Caco-2 (cell line): ENCODE results near the gene DUXA. TPM values are rescaled to one million over a fixed set of nuclear protein-coding genes. Genes with fewer than 3 reads are reported as not detected.

Source experiments
- BruUV-seq: library from RNA; stranded (reverse); fragments of 400-500 nt; replicated peaks from 2 replicates; lab custom pipeline; 2021; lab: Mats Ljungman, UMichigan
- CTCF ChIA-PET: fragments of 300-600 bp; sonication (Branson Sonifier 250); formaldehyde crosslinking; loops from one replicate; lab custom pipeline; 2022; ENCODE audit warnings: antibody characterized with exemption; lab: Charles Lee
- POLR2A ChIA-PET: fragments of 300-600 bp; sonication (Branson Sonifier 250); formaldehyde crosslinking; loops from one replicate; lab custom pipeline; 2022; ENCODE audit warnings: antibody characterized with exemption; lab: Charles Lee
- DNase-seq, 2 experiments: peaks; one replicate each; pipeline versions ENCODE4 v3.0.0 to v3.0.0-alpha.2; 2020 to 2022
- H3K27me3 ChIP-seq: replicated peaks from 2 replicates; pipeline ENCODE4 v1.6.0; 2011; ENCODE audit warnings: low read length; ENCODE audit not compliant: control insufficient read depth, insufficient read depth
- H3K36me3 ChIP-seq: 2 replicates; pipeline ENCODE4 v1.5.1; 2011; ENCODE audit warnings: low read length; ENCODE audit not compliant: control insufficient read depth, insufficient read depth
- H3K4me1 ChIP-seq: fragments of 250-450 bp; sonication (Bioruptor Pico); 2 replicates; pipeline ENCODE4 v1.5.1; 2020; ENCODE audit warnings: mild to moderate bottlenecking
- H3K4me3 ChIP-seq: 2 replicates; pipeline ENCODE4 v1.5.1; 2011; ENCODE audit warnings: low read depth, mild to moderate bottlenecking, control low read depth, low read length
- H3K9me3 ChIP-seq: fragments of 250-450 bp; sonication (Bioruptor Pico); 2 replicates; pipeline ENCODE4 v1.5.1; 2020; ENCODE audit warnings: mild to moderate bottlenecking, moderate library complexity
- H3K27ac Mint-ChIP-seq: one replicate; pipeline ENCODE4 v1.8.0; 2022; ENCODE audit warnings: mixed read lengths; ENCODE audit not compliant: unreplicated experiment
- H3K27me3 Mint-ChIP-seq: one replicate; pipeline ENCODE4 v1.8.0; 2022; ENCODE audit warnings: mixed read lengths; ENCODE audit not compliant: insufficient read depth, unreplicated experiment
- H3K36me3 Mint-ChIP-seq: one replicate; pipeline ENCODE4 v1.8.0; 2022; ENCODE audit warnings: mild to moderate bottlenecking, mixed read lengths; ENCODE audit not compliant: insufficient read depth, unreplicated experiment
- H3K4me1 Mint-ChIP-seq: one replicate; pipeline ENCODE4 v1.8.0; 2022; ENCODE audit warnings: low read depth, mixed read lengths; ENCODE audit not compliant: unreplicated experiment
- H3K4me3 Mint-ChIP-seq: one replicate; pipeline ENCODE4 v1.8.0; 2022; ENCODE audit warnings: mild to moderate bottlenecking, moderate library complexity, mixed read lengths; ENCODE audit not compliant: unreplicated experiment
- H3K9me3 Mint-ChIP-seq: one replicate; pipeline ENCODE4 v1.8.0; 2022; ENCODE audit warnings: mixed read lengths; ENCODE audit not compliant: unreplicated experiment
- intact Hi-C: fragments of 100-400 bp; cut with micrococcal nuclease; formaldehyde crosslinking; loops from one replicate; pipeline ENCODE4 v1.10.0; 2022; ENCODE audit not compliant: unreplicated experiment
- total RNA-seq: library from RNA; stranded (reverse); gene quantifications from 2 replicates; pipeline ENCODE4 v1.2.3, GENCODE V29; 2022
- TF ChIP-seq, protein P1 (sequence below), 2 experiments: fragments of 200-600 bp in 1 of 2; IDR thresholded peaks; 1 replicate in 1 of 2; 2 replicates in 1 of 2; pipeline versions ENCODE4 v1.5.1 to v1.8.0; 2011 to 2022; ENCODE audit warnings: antibody characterized with exemption in 1 of 2, control low read depth in 1 of 2, inconsistent platforms in 1 of 2, low read depth in 1 of 2, low read length in 1 of 2, mild to moderate bottlenecking in 1 of 2, moderate library complexity in 1 of 2; ENCODE audit not compliant: insufficient read depth in 1 of 2, severe bottlenecking in 1 of 2, unreplicated experiment in 1 of 2

Gene DUXA
- total RNA-seq, 1 experiment from 2014 or later, result not detected

DNA sequence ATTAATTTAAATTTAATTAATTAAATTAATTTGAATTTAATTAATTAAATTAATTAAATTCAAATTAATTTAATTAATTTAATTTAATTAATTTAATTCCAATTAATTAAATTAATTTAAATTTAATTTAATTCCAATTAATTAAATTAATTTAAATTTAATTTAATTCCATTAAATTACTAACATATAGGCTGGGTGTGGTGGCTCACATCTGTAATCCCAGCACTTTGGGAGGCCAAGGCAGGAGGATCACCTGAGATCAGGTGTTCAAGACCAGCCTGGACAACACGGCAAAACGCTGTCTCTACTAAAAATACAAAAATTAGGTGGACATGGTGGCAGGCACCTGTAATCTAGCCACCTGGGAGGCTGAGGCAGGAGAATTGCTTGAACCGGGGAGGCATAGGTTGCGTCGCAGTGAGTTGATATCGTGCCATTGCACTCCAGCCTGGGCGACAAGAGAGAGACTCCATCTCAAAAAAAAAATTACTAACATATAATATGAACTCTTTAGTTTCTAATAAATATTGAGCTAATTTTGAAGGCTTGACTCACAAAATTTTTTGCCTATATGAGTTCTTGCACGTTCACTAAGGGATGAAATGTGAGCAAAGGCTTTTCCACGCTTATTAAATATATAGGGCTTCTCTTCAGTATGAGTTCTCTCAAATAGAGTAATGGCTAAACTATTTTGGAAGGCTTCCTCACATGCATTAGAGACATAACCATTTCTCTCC lies 56.5 kb downstream of the DUXA start:
- H3K4me3 ChIP-seq, result no peak overlapping the region
- no peak overlapping the region for H3K27ac Mint-ChIP-seq
- no peaks in the 10 kb centered on the region for H3K4me1 ChIP-seq
- no peak overlapping the region for H3K4me3 Mint-ChIP-seq
- ChIA-PET POLR2A (no interaction called here), CTCF (no interaction called here)
- H3K9me3 ChIP-seq, result peaks cover 26% of the 10 kb centered on the region
- H3K36me3 ChIP-seq, result no peaks in the 10 kb centered on the region
- no peaks in the 10 kb centered on the region for H3K36me3 Mint-ChIP-seq
- peaks cover 42% of the 10 kb centered on the region for H3K9me3 Mint-ChIP-seq
- H3K27me3 ChIP-seq, result no peaks in the 10 kb centered on the region
- no TSS peak for BruUV-seq
- no peak for DNase-seq
- TF ChIP-seq, protein P1, sequence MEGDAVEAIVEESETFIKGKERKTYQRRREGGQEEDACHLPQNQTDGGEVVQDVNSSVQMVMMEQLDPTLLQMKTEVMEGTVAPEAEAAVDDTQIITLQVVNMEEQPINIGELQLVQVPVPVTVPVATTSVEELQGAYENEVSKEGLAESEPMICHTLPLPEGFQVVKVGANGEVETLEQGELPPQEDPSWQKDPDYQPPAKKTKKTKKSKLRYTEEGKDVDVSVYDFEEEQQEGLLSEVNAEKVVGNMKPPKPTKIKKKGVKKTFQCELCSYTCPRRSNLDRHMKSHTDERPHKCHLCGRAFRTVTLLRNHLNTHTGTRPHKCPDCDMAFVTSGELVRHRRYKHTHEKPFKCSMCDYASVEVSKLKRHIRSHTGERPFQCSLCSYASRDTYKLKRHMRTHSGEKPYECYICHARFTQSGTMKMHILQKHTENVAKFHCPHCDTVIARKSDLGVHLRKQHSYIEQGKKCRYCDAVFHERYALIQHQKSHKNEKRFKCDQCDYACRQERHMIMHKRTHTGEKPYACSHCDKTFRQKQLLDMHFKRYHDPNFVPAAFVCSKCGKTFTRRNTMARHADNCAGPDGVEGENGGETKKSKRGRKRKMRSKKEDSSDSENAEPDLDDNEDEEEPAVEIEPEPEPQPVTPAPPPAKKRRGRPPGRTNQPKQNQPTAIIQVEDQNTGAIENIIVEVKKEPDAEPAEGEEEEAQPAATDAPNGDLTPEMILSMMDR (IDR thresholded peaks at IDR 0.05; ENCODE audit: insufficient read depth in 1 of 2, low read depth in 1 of 2, low read length in 1 of 2, severe bottlenecking in 1 of 2, unreplicated experiment in 1 of 2), result no peak
- intact Hi-C loops, result no loop called here
- H3K27me3 Mint-ChIP-seq, result no peaks in the 10 kb centered on the region
- no peaks in the 10 kb centered on the region for H3K4me1 Mint-ChIP-seq

DNA sequence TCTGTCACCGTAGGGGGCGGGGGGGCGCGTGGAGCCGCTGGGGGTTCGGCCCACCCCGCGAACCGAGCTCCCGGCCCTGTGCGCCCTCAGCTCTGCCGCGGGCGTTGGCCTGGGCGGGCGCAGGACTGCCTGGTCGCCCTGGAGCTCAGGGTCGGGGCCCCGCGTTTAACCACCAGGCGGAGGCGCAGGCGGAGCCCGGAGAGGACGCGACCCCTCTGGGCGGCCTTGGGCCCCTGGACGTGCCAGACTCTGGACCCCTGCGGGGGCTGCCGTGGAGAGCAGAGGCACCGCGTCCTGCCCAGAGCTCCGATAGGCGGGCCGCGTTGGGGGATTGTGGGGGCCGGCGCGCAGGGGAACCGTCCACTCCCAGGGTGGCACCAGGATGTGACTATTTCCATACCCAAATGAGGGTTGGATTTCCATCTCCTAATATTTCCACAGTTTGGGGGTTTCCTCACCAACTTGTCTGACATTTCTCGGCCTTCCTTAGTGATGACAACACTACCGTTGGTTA lies 60.5 kb downstream of the DUXA start:
- peaks cover 25% of the 10 kb centered on the region for H3K9me3 Mint-ChIP-seq
- H3K27ac Mint-ChIP-seq, result no peak overlapping the region
- H3K4me3 Mint-ChIP-seq, result no peak overlapping the region
- no peak for DNase-seq
- H3K36me3 Mint-ChIP-seq, result no peaks in the 10 kb centered on the region
- Histone ChIP-seq H3K9me3 (peaks cover 33% of the 10 kb centered on the region), H3K4me1 (no peaks in the 10 kb centered on the region), H3K36me3 (no peaks in the 10 kb centered on the region), H3K27me3 (no peaks in the 10 kb centered on the region), H3K4me3 (no peak overlapping the region)
- TF ChIP-seq, protein P1 (IDR thresholded peaks at IDR 0.05; ENCODE audit: insufficient read depth in 1 of 2, low read depth in 1 of 2, low read length in 1 of 2, severe bottlenecking in 1 of 2, unreplicated experiment in 1 of 2), result no peak
- H3K27me3 Mint-ChIP-seq, result no peaks in the 10 kb centered on the region
- intact Hi-C loops, result no loop called here
- CTCF ChIA-PET, result no interaction called here
- POLR2A ChIA-PET, result no interaction called here
- no TSS peak for BruUV-seq
- no peaks in the 10 kb centered on the region for H3K4me1 Mint-ChIP-seq

DNA sequence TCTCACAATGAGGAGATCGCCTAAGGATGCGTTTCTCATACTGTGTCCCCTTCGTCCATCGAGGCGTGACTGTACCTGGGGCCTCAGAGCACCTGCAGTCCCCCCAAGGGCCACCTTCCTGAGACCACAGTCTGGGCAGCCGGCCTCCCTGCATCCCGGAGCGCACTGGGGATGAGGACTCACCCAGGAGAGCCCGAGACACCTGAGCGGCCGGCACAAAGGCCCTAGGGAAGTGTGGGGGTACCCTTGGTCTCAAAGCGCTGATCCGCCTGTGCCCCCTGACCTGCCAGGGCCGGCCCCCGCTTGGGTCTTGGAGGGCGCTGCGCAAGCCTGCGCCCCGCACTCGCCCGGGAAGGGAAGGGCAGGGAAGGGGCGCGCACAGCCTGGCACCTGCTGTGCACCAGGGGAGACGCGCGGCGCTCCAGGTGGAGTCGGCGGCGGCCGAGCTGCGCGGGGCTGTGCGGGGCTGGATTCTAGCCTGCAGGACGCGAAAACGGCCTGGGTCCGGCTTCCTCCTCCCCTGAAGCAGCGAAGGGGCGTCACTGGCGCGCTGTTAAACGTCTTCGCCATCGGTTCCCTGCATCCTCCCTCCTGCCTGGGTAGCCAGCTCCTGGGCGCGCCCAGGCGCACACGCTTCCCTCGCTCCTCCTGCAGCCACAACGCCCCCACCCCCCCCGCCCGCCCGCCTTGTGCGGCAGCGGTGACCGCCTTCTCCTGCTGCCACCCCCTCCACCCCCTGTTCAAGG lies 61.1 kb downstream of the DUXA start:
- H3K27me3 Mint-ChIP-seq, result no peaks in the 10 kb centered on the region
- no peaks in the 10 kb centered on the region for H3K27me3 ChIP-seq
- no peak overlapping the region for H3K27ac Mint-ChIP-seq
- TF ChIP-seq, protein P1 (IDR thresholded peaks at IDR 0.05; ENCODE audit: insufficient read depth in 1 of 2, low read depth in 1 of 2, low read length in 1 of 2, severe bottlenecking in 1 of 2, unreplicated experiment in 1 of 2), result no peak
- peaks cover 25% of the 10 kb centered on the region for H3K9me3 Mint-ChIP-seq
- intact Hi-C loops, result no loop called here
- CTCF ChIA-PET, result no interaction called here
- peaks cover 35% of the 10 kb centered on the region for H3K9me3 ChIP-seq
- no peak overlapping the region for H3K4me3 Mint-ChIP-seq
- H3K36me3 Mint-ChIP-seq, result no peaks in the 10 kb centered on the region
- no peak for DNase-seq
- no TSS peak for BruUV-seq
- POLR2A ChIA-PET, result no interaction called here
- H3K36me3 ChIP-seq, result no peaks in the 10 kb centered on the region
- no peaks in the 10 kb centered on the region for H3K4me1 ChIP-seq
- H3K4me3 ChIP-seq, result no peak overlapping the region
- no peaks in the 10 kb centered on the region for H3K4me1 Mint-ChIP-seq

Other genes starting within 250 kb of the DUXA start
- gene USP29, start 47.5 kb downstream of the DUXA start, total RNA-seq, result not detected in 2 replicates
- not detected in 2 replicates for gene ZIM3, start 22.3 kb downstream of the DUXA start, total RNA-seq
- 24.9 and 26.2 TPM in 2 replicates for gene ZNF264, start 24.0 kb upstream of the DUXA start, total RNA-seq
- gene AURKC, start 63.5 kb upstream of the DUXA start, total RNA-seq, result 0.53 and 1.9 TPM in 2 replicates
- gene ZNF805, start 73.1 kb upstream of the DUXA start, total RNA-seq, result 13.6 and 13.8 TPM in 2 replicates
- 54.1 and 60.9 TPM in 2 replicates for gene ZNF460, start 113.0 kb upstream of the DUXA start, total RNA-seq
- 3.3 and 3.5 TPM in 2 replicates for gene ZNF543, start 153.0 kb upstream of the DUXA start, total RNA-seq
- gene ZNF304, start 183.8 kb upstream of the DUXA start, total RNA-seq, result 0.07 and 0.09 TPM in 2 replicates
- gene TRAPPC2B, start 196.1 kb upstream of the DUXA start, total RNA-seq, result 7.0 and 8.6 TPM in 2 replicates
- gene ZNF547, start 196.1 kb upstream of the DUXA start, total RNA-seq, result 0.95 and 1.8 TPM in 2 replicates
- 4.9 and 5.5 TPM in 2 replicates for gene ZNF548, start 222.4 kb upstream of the DUXA start, total RNA-seq
- gene ZNF17, start 243.7 kb upstream of the DUXA start, total RNA-seq, result 7.2 and 9.5 TPM in 2 replicates